HG02870 (cell line): Measurements from ENCODE around the gene DNMT3L.
"Not testable (repeated sequence)": the region's sequence is repeated elsewhere in the genome, so short reads cannot be mapped to it uniquely, and the experiment has no call there.

Source experiments
- ATAC-seq: cut with Tn5 transposase; IDR thresholded peaks from one replicate; pipeline ENCODE4 v1.9.1; 2021; ENCODE audit warnings: mild to moderate bottlenecking, moderate library complexity; ENCODE audit not compliant: unreplicated experiment

The DNMT3L gene

DNA sequence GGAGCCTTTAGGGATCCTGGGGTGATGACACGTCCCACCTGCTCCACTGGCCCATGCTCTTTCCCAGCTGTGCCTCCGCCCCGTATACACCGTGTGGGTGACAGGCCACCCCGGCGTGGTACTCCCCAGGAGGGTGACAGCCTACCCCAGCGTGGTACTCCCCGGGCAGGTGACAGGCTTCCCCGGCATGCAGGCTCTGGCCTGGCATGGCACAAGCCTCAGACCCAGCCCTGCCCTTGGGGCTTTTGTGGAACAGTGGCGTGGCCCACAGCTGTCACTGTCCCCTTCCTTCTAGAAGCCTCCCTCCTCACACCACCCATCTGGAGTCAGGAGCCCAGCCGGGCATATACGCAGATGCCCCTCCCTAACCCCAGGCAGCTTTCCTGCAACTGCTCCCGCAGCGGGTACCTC is 33.5 kb upstream of the DNMT3L start:
- no peak for ATAC-seq

- no peak for ATAC-seq
These were observed 32.9 kb upstream of the DNMT3L start for GRCh38 chr21:44294391-44295162.

DNA sequence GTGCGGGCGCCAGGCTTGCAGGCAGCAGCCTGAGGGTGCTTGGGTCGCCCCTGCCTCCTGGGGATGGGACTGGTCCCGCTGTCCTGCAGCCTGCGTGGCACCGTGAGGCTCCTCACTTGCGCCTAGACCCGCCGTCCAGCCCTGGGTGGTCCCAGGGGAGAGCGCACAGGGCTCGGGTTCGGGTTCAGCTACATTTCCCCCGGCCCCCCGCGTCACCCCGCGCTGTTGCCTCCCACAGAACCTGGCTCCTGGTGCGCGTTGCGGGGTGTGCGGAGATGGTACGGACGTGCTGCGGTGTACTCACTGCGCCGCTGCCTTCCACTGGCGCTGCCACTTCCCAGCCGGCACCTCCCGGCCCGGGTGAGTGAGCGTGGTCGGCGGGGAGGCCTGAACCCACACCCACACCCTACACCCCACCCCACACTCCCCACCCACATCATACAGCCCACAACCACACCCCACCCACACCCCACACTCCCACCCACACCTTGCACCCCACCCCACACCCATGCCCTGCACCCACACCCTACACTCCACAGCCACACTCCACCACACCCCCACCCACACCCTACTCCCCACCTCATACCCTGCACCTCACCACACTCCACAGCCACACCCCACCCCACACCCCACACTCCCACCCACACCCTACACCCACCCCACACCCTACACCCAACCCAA is 32.0 kb upstream of the DNMT3L start:
- ATAC-seq: no peak

GRCh38 chr21:44292812-44293195 is 31.1 kb upstream of the DNMT3L start:
- ATAC-seq: no peak

DNA sequence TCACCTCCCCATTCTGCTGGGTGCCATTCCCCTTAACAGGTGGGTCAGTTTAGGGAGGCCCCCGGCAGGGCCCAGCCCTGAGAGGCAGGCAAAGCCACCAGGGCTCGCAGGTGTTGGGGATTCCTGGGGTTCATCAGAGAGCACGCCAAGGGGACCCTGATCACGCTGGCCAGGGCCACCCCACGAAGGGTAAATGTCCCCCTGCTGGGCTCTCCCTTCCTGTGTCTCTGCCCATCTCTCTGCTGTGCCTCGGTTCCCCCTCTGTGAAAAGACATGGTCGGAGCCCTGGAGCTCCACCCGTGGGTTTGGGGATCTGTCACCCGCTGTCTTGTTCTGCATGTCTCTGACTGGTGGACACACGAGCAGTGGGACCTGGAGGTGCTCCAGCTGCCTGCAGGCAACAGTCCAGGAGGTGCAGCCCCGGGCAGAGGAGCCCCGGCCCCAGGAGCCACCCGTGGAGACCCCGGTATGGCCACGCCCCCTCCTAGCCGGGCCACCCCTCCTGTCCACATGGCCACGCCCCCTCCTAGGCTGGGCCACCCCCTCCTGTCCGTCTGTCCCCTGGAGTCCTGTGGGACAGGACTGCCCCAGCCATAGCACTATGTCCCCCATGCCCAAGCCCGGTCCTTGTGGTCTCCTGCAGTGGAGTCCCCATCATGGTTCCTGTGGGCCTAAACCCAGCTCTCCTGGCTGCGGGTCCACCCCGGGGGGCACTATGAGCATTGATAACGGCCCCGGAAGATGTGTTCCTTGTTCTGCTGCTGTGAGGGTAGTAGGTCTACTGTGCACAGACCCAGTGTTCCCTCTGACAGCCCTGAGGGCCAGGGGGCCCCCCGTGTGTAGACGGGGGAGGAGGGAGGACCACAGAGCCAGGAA is 30.5 kb upstream of the DNMT3L start:
- ATAC-seq: no peak

GRCh38 chr21:44291078-44291935 is 29.6 kb upstream of the DNMT3L start:
- no peak for ATAC-seq

- no peak for ATAC-seq
These were observed 28.8 kb upstream of the DNMT3L start for GRCh38 chr21:44290327-44291077.

DNA sequence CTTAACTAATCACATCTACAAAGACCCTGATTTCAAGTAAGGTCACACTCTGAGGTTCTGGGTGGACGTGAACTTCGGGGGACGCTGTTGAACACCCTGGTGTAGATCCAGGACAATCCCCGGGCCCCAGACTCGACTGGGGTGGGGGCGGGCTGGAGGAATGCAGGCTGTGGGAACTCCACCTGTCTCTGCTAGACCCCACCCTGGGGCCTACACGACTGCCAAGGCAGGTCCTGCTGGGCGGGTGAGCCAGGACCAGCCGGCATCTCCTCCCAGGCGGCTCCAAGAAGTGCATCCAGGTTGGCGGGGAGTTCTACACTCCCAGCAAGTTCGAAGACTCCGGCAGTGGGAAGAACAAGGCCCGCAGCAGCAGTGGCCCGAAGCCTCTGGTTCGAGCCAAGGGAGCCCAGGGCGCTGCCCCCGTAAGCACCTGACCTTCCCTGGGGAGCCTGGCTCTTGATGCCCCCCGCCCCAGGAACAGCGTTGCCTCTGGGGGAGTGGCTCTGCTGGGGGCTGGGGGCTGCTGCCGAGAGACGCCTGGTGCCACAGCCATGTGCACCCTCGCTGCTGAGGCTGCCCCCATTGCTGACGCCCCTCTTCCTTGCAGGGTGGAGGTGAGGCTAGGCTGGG is 27.8 kb upstream of the DNMT3L start:
- ATAC-seq: no peak

GRCh38 chr21:44288251-44289110 is 26.8 kb upstream of the DNMT3L start:
- ATAC-seq: no peak

DNA sequence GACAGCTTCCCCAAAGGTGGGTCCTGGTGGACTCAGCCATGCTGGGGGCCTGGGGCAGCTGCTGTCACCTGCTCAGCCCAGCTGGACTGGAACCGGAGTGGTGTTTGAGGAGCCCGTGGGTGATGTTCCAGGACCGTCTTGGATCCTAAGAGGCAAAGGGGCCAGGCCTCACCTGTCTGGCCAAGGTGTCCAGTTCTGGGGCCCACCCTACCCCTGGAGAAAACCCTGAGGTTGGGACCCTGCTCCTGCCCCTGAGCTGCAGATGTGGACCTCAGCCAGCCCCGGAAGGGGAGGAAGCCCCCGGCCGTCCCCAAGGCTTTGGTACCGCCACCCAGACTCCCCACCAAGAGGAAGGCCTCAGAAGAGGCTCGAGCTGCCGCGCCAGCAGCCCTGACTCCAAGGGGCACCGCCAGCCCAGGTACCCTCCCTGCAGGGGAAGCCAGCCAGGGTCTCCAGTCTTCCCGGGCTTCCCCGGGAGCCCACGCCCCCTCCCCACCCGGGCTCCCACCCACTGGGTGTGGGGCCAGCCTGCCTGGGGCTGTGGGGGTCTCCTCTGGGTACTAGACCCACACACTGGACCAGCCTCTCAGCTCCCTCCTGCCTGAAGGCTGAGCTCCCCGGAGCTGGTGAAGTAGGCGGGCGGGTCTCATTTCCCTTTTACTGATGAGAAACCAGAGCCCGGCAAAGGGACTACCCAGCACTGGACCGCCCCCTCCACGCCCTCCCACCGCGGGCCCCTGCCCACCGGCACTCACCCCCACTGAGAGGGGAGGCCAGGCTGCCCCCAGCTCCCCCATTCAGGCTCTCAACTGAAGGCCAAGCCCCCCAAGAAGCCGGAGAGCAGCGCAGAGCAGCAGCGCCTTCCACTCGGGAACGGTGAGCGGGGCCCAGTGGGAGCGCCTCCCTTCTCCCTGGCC is 25.3 kb upstream of the DNMT3L start:
- ATAC-seq: no peak

GRCh38 chr21:44286086-44286715 is 24.5 kb upstream of the DNMT3L start:
- no peak for ATAC-seq

DNA sequence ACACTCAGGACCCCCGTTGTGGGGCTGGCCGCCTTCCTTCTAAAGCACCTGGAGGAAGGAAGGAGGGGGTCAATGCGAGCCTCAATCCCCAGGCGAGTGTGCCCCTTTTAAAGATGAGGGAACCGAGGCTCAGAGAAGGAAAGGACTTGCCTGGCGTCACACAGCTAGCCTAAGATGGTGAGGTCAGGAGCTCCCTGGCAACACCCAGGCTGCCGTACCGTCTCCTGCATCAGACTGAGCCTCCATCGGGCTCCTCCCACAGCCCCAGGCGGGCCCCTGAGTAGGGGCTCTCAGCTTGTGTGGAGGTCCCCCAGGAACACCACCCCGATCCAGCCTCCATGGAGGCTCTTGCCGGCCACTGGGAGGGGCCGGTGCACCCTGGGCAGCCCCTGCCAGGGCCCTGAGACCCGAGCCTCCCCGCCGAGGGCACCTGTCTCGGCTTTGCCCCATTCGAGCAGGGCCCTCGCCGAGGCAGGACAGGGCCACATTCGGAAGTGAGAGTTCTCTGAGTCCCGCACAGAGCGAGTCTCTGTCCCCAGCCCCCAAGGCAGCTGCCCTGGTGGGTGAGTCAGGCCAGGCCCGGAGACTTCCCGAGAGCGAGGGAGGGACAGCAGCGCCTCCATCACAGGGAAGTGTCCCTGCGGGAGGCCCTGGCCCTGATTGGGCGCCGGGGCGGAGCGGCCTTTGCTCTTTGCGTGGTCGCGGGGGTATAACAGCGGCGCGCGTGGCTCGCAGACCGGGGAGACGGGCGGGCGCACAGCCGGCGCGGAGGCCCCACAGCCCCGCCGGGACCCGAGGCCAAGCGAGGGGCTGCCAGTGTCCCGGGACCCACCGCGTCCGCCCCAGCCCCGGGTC is 23.7 kb upstream of the DNMT3L start, which contains the start of gene AIRE:
TSS of gene AIRE (plus strand) at position 739 of the 855 bp plus-strand sequence. CDS start 131 bp downstream, outside the sequence.
- no peak for ATAC-seq

- ATAC-seq: no peak
These were observed 22.3 kb upstream of the DNMT3L start for GRCh38 chr21:44283948-44284347.

- not testable (repeated sequence) for ATAC-seq
These were observed 21.6 kb upstream of the DNMT3L start for GRCh38 chr21:44283211-44283785.

- ATAC-seq: no peak
These were observed 20.7 kb upstream of the DNMT3L start for GRCh38 chr21:44282370-44282769.

DNA sequence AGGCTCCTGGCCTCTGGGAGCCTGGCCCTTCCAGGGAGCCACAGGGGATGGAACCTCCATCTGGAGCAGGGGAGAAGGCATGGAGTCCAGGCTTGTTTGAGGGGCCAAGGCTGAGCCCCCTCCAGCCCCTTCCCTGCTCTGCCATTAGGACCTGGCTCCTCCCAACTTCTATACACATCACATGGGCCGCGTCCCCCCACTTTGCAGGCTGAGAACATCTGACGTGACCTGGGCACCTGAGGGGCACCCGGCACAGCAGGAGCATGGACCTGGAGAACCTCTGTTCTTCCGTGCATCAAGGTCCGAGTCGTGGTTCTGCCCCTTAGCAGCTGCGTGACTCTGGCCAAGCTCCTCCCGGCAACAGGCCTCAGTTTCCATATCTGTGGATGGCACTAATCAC is 20.1 kb upstream of the DNMT3L start:
- no peak for ATAC-seq
